ENCODE data around the gene C12orf75.
"Not testable (repeated sequence)": the region's sequence is repeated elsewhere in the genome, so short reads cannot be mapped to it uniquely, and the experiment has no call there.

Gene C12orf75

GRCh38 chr12:105330283-105330930 lies at the start of gene C12orf75:
TSS of gene C12orf75 (plus strand) at chr12:105330691. CDS start at chr12:105330892, 201 bp downstream.
- peak; percentile 97 for DNase-seq (ENCODE audit: low spot score)

DNA sequence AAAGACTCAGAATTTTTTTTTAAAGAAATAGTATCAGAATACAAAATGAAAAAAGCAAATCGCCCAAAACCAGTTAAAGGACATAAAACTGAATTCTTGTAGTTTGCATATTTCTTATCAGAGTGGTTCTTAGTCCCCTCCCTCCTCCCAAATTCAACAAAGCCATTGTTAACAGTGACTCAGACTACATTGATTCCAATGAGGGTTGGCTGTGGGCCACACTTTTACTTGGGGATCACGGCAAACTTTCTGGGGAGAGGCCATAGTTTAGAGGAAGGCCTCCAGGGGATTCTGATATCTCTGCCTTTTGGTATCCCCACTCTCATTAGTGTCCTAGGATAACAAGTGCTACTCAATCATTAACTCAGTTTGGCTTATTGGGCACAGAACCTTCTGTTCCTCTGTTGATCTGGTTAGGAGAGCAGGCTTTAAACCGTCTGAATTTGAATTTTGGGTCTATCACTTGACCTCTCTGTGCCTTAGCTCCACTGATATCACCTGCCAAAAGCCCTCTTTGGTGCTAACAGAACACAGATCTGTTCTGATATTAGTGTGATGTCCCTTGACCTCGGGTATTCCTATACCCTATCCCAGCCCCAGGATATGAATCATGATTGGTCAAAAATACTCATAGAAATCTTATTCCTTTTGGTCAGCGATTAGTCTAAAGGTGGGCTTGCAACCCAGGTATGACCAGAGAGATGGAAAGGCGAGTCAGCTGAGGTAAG lies 49.4 kb upstream of the C12orf75 start:
- no peak for DNase-seq (ENCODE audit: low spot score)

- no peak for DNase-seq (ENCODE audit: low spot score)
Measured at GRCh38 chr12:105281694-105282049, 48.8 kb upstream of the C12orf75 start.

- no peak for DNase-seq (ENCODE audit: low spot score)
Measured at GRCh38 chr12:105285378-105285777, 45.1 kb upstream of the C12orf75 start.

GRCh38 chr12:105287408-105287807 lies 43.1 kb upstream of the C12orf75 start:
- DNase-seq (ENCODE audit: low spot score): no peak

GRCh38 chr12:105288311-105288996 lies 42.0 kb upstream of the C12orf75 start:
- DNase-seq (ENCODE audit: low spot score): no peak

DNA sequence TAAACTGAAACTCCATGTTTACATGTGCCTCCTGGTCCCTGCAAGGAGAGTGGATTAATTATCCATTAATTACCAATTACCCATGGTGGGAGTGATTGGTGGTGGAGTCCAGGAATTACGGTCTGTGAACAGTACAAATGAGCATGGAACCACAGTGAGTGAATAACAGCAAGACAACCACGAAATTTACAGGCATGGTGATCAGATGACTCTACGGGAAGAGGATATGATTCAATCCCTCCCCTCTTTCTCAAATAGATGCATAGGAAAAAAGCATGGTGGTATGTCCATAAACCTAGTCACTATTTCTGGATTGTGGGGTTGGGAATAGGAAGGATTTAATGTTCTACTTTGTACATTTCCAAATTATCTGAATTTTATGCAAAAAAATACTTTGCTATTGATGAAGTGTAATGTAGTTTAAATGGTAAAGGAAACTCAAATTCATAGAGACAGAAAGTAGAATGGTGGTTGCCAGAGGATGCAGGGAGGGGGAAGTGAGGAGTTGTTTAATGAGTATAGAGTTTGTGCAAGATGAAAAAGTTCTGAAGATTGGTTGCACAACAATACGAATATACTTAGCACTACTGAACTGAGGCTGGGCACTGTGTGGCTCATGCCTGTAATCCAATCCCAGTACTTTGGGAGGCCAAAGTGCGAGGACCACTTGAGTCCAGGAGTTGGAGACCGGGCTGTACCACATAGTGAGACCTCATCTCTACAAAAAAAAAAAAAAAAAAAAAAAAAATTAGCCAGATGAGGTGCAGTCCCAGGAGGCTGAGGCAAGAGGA lies 41.2 kb upstream of the C12orf75 start:
- DNase-seq (ENCODE audit: low spot score): peak; percentile 40

DNA sequence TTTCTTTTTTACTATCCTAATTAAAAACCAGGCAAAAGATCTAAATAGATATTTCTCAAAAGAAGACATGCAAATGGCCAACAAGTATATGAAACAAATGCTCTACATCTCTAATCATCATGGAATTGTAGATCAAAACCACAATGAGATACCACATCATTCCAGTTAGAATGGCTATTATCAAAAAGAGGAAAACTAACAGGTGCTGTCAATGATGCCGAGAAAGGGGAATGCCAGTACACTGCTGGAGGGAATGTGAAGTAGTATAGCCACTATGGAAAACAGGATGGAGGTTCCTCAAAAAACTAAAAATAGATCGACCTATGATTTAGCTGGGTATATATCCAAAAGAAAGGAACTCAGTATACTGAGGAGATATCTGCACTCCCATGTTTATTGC lies 39.0 kb upstream of the C12orf75 start:
- no peak for DNase-seq (ENCODE audit: low spot score)

DNA sequence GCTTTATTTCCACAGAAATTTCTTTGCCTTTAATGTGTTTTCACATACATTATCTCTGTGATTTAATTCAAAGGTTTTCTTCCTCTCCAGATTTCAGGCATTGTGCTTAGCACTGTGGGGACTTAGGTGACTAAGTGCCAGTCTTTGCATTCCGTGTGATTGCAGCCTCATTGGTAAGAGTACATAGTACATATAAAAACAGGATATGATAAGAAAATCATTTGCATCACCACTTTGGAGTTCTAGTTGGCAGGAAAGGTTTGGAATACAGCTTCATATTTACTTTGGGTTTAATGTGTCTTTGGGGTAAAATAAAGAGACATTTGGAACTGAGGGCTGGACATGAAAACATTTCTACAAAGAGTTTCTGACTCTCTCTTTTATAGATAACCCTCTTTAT lies 37.8 kb upstream of the C12orf75 start:
- DNase-seq (ENCODE audit: low spot score): no peak

- no peak for DNase-seq (ENCODE audit: low spot score)
Measured at GRCh38 chr12:105293187-105293586, 37.3 kb upstream of the C12orf75 start.

- DNase-seq (ENCODE audit: low spot score): no peak
Measured at GRCh38 chr12:105294161-105294560, 36.3 kb upstream of the C12orf75 start.

DNA sequence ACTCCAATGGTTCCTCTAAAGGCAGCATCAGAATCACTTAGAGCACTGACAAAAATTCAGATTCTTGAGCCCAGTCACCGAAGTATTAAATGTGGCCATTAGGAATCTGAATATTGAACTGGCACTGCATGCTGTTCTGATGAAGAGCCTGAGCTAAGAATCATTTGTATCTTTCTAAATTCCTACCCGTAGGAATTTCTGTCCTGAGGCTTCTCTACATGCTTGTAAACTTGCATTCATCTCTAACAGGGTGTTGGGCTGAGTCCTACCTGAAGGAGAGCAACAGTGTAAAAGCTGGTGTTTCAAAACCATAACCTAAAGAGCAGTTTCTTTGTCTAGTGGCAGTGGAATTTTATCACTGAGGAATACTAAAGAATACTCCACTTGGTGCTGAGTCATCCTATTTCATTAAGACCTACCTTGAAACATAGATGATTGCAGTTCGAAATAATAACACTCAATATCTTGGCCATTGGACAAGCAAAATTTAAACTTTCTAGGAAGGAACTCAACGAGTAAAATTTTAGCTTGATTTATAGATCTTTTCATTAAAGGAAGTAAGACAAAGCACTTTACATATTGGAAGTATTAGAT lies 35.5 kb upstream of the C12orf75 start:
- no peak for DNase-seq (ENCODE audit: low spot score)

DNA sequence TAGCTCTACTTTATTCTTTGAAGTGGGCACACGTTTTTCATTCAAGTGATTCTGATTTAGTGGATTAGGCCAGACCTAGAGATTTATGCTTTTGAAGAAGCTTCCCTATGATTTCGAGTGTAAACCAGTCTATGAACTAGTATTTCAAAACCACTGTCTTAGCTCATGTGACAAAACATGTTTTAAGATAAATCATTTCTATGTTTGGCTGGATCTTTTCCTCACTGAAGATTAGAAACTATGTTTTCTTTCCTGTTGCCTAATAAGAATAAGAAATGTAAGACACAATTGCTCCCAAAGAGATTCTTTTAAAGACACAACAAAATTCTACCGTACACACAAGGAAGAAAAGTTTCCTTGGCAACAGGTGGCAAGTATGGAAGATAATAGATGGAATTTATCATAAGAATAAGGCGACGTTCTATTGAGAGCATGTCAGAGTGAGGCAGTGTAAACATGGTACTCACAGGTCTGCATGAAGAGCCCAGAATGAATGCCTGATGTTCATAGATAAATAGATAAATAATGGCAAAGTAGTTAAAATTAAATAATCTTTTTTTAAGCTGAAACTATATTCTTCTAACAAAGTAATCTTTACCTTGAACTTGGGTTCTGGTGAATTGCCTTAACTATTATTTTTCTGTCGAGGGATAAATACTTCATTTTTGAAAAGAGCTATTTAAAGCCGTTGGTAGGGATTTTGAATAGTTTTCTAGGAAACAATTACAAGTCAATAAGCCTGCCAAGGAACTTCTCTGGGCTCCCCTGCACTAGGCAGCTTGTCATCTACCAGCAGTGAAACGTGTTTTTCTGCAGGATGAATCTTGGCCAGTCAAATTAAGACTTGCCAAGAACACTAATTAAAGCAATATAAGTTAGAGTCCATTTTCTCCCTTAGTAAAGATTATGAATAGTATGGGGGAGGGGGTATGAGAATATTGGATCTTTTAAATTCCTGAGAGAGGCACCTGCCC lies 34.1 kb upstream of the C12orf75 start:
- DNase-seq (ENCODE audit: low spot score): no peak

GRCh38 chr12:105300883-105301282 lies 29.6 kb upstream of the C12orf75 start:
- DNase-seq (ENCODE audit: low spot score): no peak

GRCh38 chr12:105301696-105302095 lies 28.8 kb upstream of the C12orf75 start:
- DNase-seq (ENCODE audit: low spot score): no peak

DNA sequence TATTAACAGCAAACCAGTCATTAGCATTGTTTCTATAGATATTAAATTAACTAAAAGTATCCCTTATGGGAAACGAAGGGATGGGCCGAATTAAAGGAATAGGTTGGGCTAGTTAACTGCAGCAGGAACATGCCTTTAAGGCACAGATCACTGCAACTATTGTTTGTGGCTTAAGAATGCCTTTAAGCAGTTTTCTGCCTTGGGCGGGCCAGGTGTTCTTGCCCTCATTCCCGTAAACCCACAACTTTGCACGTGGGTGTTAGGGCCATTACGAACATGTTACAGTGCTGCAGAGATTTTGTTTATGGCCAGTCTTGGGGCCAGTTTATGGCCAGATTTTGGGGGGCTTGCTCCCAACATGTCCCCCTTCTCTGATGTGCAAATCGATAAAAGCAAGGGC lies 27.5 kb upstream of the C12orf75 start:
- DNase-seq (ENCODE audit: low spot score): not testable (repeated sequence)

DNA sequence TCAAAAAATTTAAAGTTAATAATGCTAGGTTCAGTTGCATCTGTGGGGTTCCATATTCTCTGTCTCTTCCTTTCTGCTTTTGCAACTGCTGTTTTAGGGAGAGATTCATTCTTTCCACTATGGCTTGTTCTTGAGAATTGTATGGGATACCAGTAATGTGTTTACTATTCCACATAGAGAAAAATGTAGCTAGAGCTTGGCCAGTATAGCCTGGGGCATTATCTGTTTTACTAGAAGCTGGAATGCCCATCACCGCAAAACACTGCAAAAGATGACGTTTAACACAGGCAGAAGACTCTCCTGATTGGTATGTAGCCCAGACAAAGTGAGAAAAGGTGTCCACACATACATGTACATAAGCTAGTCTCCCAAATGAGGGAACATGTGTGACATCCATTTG lies 25.9 kb upstream of the C12orf75 start:
- DNase-seq (ENCODE audit: low spot score): not testable (repeated sequence)

DNA sequence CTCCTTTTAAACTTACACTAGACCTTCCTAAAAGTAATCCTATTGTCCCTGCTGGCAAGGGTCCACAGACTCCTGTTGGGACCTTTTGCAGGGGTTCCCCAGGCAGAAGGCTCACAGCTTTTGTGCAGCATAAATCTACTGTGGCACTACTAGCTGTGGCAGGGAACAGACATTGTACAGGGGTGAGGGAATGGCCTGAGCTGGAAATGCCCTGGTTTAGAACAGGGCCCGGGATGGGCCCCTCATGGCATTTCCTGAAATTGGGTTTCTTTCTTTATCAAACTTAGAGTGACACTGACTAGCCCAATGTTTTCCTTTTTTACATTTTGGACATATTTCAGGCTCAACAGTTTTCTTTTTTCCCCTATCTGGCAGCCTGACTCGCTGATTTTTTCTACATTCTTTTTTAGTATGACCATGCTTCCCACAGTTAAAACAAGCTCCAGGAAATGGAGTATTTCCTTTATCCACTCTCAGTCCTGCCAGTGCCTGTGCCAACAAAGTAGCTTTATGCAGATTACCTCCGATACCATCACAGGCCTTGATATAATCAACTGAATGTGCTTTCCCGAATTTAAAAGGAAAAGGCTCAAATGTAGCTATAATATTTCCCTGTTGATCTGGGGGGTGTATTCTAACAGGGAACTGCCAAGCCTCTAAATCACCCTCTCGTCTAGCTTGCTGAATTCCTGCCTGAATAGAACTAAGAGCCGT lies 22.7 kb upstream of the C12orf75 start:
- not testable (repeated sequence) for DNase-seq (ENCODE audit: low spot score)

GRCh38 chr12:105308839-105309238 lies 21.7 kb upstream of the C12orf75 start:
- not testable (repeated sequence) for DNase-seq (ENCODE audit: low spot score)

DNA sequence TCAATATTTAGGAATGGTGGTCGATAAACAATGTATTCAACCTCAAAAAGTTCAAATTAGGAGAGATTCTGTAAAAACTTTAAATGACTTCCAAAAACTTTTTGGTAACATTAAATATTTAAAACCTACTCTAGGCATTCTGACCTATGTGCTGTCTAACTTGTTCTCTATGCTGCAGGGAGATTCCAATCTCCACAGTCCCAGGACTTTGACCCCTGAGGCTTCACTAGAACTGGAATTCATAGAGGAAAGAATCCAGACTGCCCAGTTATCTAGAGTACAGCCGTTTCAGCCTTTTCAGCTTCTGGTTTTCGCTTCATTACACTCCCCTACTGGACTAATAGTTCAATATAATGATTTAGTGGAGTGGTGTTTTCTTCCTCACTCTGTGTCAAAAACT lies 21.1 kb upstream of the C12orf75 start:
- DNase-seq (ENCODE audit: low spot score): not testable (repeated sequence)
